Stimulated activated CD4-positive, alpha-beta T cell treated with anti-CD3 and anti-CD28 coated beads, Interleukin-1b, Interleukin-23, amount 100 ng/mL, for 4 hours (primary cell): ENCODE data around the gene CYB561D1.
"Not testable (repeated sequence)": the region's sequence is repeated elsewhere in the genome, so short reads cannot be mapped to it uniquely, and the experiment has no call there.

Source experiments
- DNase-seq, 2 donors: peaks; one replicate each; pipeline ENCODE4 v3.0.0-alpha.2; 2020; ENCODE audit warnings: low read depth in 2 of 2

Gene CYB561D1

GRCh38 chr1:109493805-109494539 lies at the start of gene CYB561D1:
Gene CYB561D1, plus strand, starts transcription at chr1:109494094. Its CDS starts 46 bp downstream, at chr1:109494140.
- DNase-seq = peak; percentile 88 to 89

- no peak for DNase-seq
Measured at GRCh38 chr1:109444346-109444745, 49.5 kb upstream of the CYB561D1 start.

GRCh38 chr1:109445949-109446695 lies 47.8 kb upstream of the CYB561D1 start:
- DNase-seq = not testable (repeated sequence)

- DNase-seq = no peak
Measured at GRCh38 chr1:109447524-109447923, 46.4 kb upstream of the CYB561D1 start.

- DNase-seq = no peak
Measured at GRCh38 chr1:109454497-109455133, 39.3 kb upstream of the CYB561D1 start.

GRCh38 chr1:109457819-109458218 lies 36.1 kb upstream of the CYB561D1 start:
- no peak for DNase-seq

- no peak for DNase-seq
Measured at GRCh38 chr1:109466125-109466451, 27.8 kb upstream of the CYB561D1 start.

GRCh38 chr1:109466452-109467300 lies 27.2 kb upstream of the CYB561D1 start, which contains the start of gene SYPL2:
Gene SYPL2, plus strand, starts transcription at chr1:109466546. Its CDS starts 298 bp downstream, at chr1:109466844.
- DNase-seq = peak in 1 of 2 donors; percentile 19

GRCh38 chr1:109467301-109467777 lies 26.6 kb upstream of the CYB561D1 start:
- DNase-seq = no peak

- no peak for DNase-seq
Measured at GRCh38 chr1:109468061-109468460, 25.8 kb upstream of the CYB561D1 start.

GRCh38 chr1:109468903-109469302 lies 25.0 kb upstream of the CYB561D1 start:
- no peak for DNase-seq

- no peak for DNase-seq
Measured at GRCh38 chr1:109470245-109470644, 23.6 kb upstream of the CYB561D1 start.

- DNase-seq = no peak
Measured at GRCh38 chr1:109472779-109473178, 21.1 kb upstream of the CYB561D1 start.

- DNase-seq = not testable (repeated sequence)
Measured at GRCh38 chr1:109473284-109474057, 20.4 kb upstream of the CYB561D1 start.

- no peak for DNase-seq
Measured at GRCh38 chr1:109474697-109475096, 19.2 kb upstream of the CYB561D1 start.

GRCh38 chr1:109475261-109475660 lies 18.6 kb upstream of the CYB561D1 start:
- DNase-seq = no peak

GRCh38 chr1:109476825-109477224 lies 17.1 kb upstream of the CYB561D1 start:
- DNase-seq = no peak

- no peak for DNase-seq
Measured at GRCh38 chr1:109477821-109478220, 16.1 kb upstream of the CYB561D1 start.

- no peak for DNase-seq
Measured at GRCh38 chr1:109478806-109479205, 15.1 kb upstream of the CYB561D1 start.

GRCh38 chr1:109479311-109479710 lies 14.6 kb upstream of the CYB561D1 start:
- DNase-seq = no peak

GRCh38 chr1:109479901-109480300 lies 14.0 kb upstream of the CYB561D1 start:
- no peak for DNase-seq
